H1 (cell line): ENCODE results near the gene ORMDL2. TPM values are rescaled to one million over a fixed set of nuclear protein-coding genes. Genes with fewer than 3 reads are reported as not detected.

Experiments used
- CTCF ChIA-PET: fragments of 300-600 bp; sonication (Branson Sonifier 250); formaldehyde crosslinking; loops from one replicate; lab custom pipeline; 2021; ENCODE audit not compliant: partially characterized antibody; lab: Charles Lee
- POLR2A ChIA-PET: fragments of 300-600 bp; sonication (Branson Sonifier 250); formaldehyde crosslinking; loops from one replicate; lab custom pipeline; 2021; ENCODE audit warnings: inconsistent platforms; ENCODE audit not compliant: partially characterized antibody; lab: Charles Lee
- DNase-seq, 2 experiments: peaks; one replicate each; pipeline versions ENCODE4 v3.0.0 to v3.0.0-alpha.2; 2010 to 2022; ENCODE audit warnings: low spot score in 2 of 2, low read depth in 1 of 2, mixed read lengths in 1 of 2
- FAIRE-seq: peaks from 2 replicates; lab custom pipeline; 2011; peaks lifted over from hg19 to GRCh38; lab: Jason Lieb, UNC
- H2AFZ ChIP-seq: 2 replicates; pipeline ENCODE4 v1.8.1; 2012; ENCODE audit warnings: low read length, inconsistent platforms
- H2AK5ac ChIP-seq: 2 replicates; pipeline ENCODE4 v1.6.1; 2013; ENCODE audit warnings: low read depth, low read length
- H2BK120ac ChIP-seq: replicated peaks from 2 replicates; pipeline ENCODE3; 2013; ENCODE audit warnings: low read depth, low read length, inconsistent platforms
- H2BK12ac ChIP-seq: 2 replicates; pipeline ENCODE4 v1.6.1; 2013; ENCODE audit warnings: low read depth, low read length
- H2BK15ac ChIP-seq: 2 replicates; pipeline ENCODE4 v1.6.1; 2013; ENCODE audit warnings: low read length
- H2BK20ac ChIP-seq: 2 replicates; pipeline ENCODE4 v1.6.1; 2013; ENCODE audit warnings: low read length
- H2BK5ac ChIP-seq: 2 replicates; pipeline ENCODE4 v1.6.1; 2013; ENCODE audit warnings: low read depth, low read length
- H3K14ac ChIP-seq: 2 replicates; pipeline ENCODE4 v1.6.1; 2013; ENCODE audit warnings: inconsistent platforms; ENCODE audit not compliant: insufficient read length
- H3K18ac ChIP-seq: 2 replicates; pipeline ENCODE4 v1.6.1; 2013; ENCODE audit warnings: low read length; ENCODE audit errors: extremely low read depth
- H3K23ac ChIP-seq: 2 replicates; pipeline ENCODE4 v1.6.1; 2013; ENCODE audit warnings: inconsistent platforms; ENCODE audit not compliant: insufficient read length
- H3K23me2 ChIP-seq: 2 replicates; pipeline ENCODE4 v1.6.1; 2013; ENCODE audit warnings: low read depth, low read length
- H3K27ac ChIP-seq: 2 replicates; pipeline ENCODE4 v1.6.1; 2011; ENCODE audit warnings: low read depth, low read length, inconsistent platforms
- H3K27me3 ChIP-seq, 4 experiments: replicated peaks in 1 of 4; 1 replicate in 1 of 4; 2 replicates in 3 of 4; pipeline versions ENCODE4 v1.6.1 to v1.8.1; 2011 to 2013; ENCODE audit warnings: low read length in 3 of 4, mild to moderate bottlenecking in 3 of 4, inconsistent platforms in 2 of 4, mixed read lengths in 2 of 4, moderate library complexity in 1 of 4; ENCODE audit not compliant: control insufficient read depth in 3 of 4, insufficient read depth in 3 of 4; ENCODE audit errors: extremely low read depth in 1 of 4
- H3K36me3 ChIP-seq, 4 experiments: 2 replicates each; pipeline versions ENCODE4 v1.6.1 to v1.8.1; 2011 to 2013; ENCODE audit warnings: mild to moderate bottlenecking in 4 of 4, low read length in 3 of 4, moderate library complexity in 2 of 4, control low read depth in 1 of 4, inconsistent platforms in 1 of 4; ENCODE audit not compliant: insufficient read depth in 4 of 4, control insufficient read depth in 2 of 4
- H3K4ac ChIP-seq: replicated peaks from 2 replicates; pipeline ENCODE3; 2013; ENCODE audit warnings: low read length, low read depth, mixed read lengths, inconsistent platforms; ENCODE audit not compliant: insufficient read length
- H3K4me1 ChIP-seq, 4 experiments: replicated peaks in 1 of 4; 1 replicate in 1 of 4; 2 replicates in 3 of 4; pipeline versions ENCODE4 v1.6.1 to v1.8.1; 2011 to 2013; ENCODE audit warnings: low read length in 3 of 4, inconsistent platforms in 2 of 4, mixed read lengths in 1 of 4; ENCODE audit not compliant: insufficient read depth in 4 of 4, control insufficient read depth in 3 of 4
- H3K4me2 ChIP-seq, 2 experiments: 2 replicates each; pipeline versions ENCODE4 v1.6.1 to v1.8.1; 2011 to 2013; ENCODE audit warnings: low read depth in 2 of 2, low read length in 2 of 2, control low read depth in 1 of 2, inconsistent platforms in 1 of 2, mild to moderate bottlenecking in 1 of 2; ENCODE audit not compliant: insufficient read depth in 1 of 2
- H3K4me3 ChIP-seq, 4 experiments: fragments of 200-600, 300-600 bp in 1 of 4; sonication (generic), shearing (Covaris generic), sonication (Bioruptor Twin) in 1 of 4; 2 replicates each; pipeline versions ENCODE4 v1.5.1 to v1.8.1; 2011 to 2016; ENCODE audit warnings: low read length in 4 of 4, low read depth in 3 of 4, control low read depth in 2 of 4, inconsistent platforms in 2 of 4, mild to moderate bottlenecking in 2 of 4, mixed read lengths in 1 of 4, moderate library complexity in 1 of 4; ENCODE audit not compliant: insufficient read depth in 2 of 4; ENCODE audit errors: extremely low read depth in 1 of 4
- H3K56ac ChIP-seq: replicated peaks from 2 replicates; pipeline ENCODE3; 2013; ENCODE audit warnings: low read depth, mild to moderate bottlenecking, mixed read lengths, low read length, inconsistent platforms; ENCODE audit not compliant: insufficient read length
- H3K79me1 ChIP-seq: 2 replicates; pipeline ENCODE4 v1.6.1; 2013; ENCODE audit warnings: low read depth, low read length, control low read depth
- H3K79me2 ChIP-seq, 2 experiments: 2 replicates each; pipeline versions ENCODE4 v1.6.1 to v1.8.1; 2012 to 2013; ENCODE audit warnings: low read length in 2 of 2, mild to moderate bottlenecking in 2 of 2, inconsistent platforms in 1 of 2; ENCODE audit not compliant: insufficient read depth in 2 of 2, control insufficient read depth in 1 of 2
- H3K9ac ChIP-seq, 4 experiments: replicated peaks in 1 of 4; 1 replicate in 1 of 4; 2 replicates in 3 of 4; pipeline versions ENCODE4 v1.6.1 to v1.8.1; 2011 to 2013; ENCODE audit warnings: low read depth in 3 of 4, low read length in 3 of 4, control low read depth in 2 of 4, mild to moderate bottlenecking in 2 of 4, moderate library complexity in 2 of 4, inconsistent platforms in 1 of 4; ENCODE audit errors: extremely low read depth in 1 of 4
- H3K9me3 ChIP-seq, 2 experiments: 2 replicates each; pipeline versions ENCODE4 v1.6.1 to v1.8.1; 2012 to 2013; ENCODE audit warnings: mild to moderate bottlenecking in 2 of 2, moderate library complexity in 2 of 2, control low read depth in 1 of 2, inconsistent platforms in 1 of 2, low read depth in 1 of 2, low read length in 1 of 2, mixed read lengths in 1 of 2; ENCODE audit not compliant: insufficient read depth in 2 of 2
- H4K20me1 ChIP-seq, 2 experiments: replicated peaks in 1 of 2; 2 replicates each; pipeline versions ENCODE3 to v1.8.1; 2011 to 2013; ENCODE audit warnings: inconsistent platforms in 2 of 2, low read length in 2 of 2, mild to moderate bottlenecking in 1 of 2; ENCODE audit not compliant: insufficient read depth in 2 of 2, control insufficient read depth in 1 of 2
- H4K5ac ChIP-seq: 2 replicates; pipeline ENCODE4 v1.6.1; 2013; ENCODE audit warnings: low read length, low read depth, mixed read lengths, inconsistent platforms; ENCODE audit not compliant: insufficient read length
- H4K8ac ChIP-seq: 2 replicates; pipeline ENCODE4 v1.8.0; 2013; ENCODE audit warnings: mild to moderate bottlenecking, moderate library complexity, low read length, inconsistent platforms; ENCODE audit not compliant: insufficient read depth; ENCODE audit errors: extremely low read depth
- H4K91ac ChIP-seq: replicated peaks from 2 replicates; pipeline ENCODE3; 2013; ENCODE audit warnings: low read length, mixed read lengths, inconsistent platforms; ENCODE audit not compliant: insufficient read length
- CBX5 ChIP-seq: fragments of 300-800, 300-1000 bp; sonication (generic); IDR thresholded peaks from 2 replicates; pipeline ENCODE4 v1.7.1; 2016; ENCODE audit warnings: antibody characterized with exemption, low read length, low read depth
- CTBP2 ChIP-seq: IDR thresholded peaks from 2 replicates; pipeline ENCODE4 v1.7.0; 2011; ENCODE audit warnings: borderline replicate concordance, mild to moderate bottlenecking, moderate library complexity, mixed read lengths, low read length; ENCODE audit not compliant: insufficient read depth, insufficient read length
- HDAC6 ChIP-seq: IDR thresholded peaks from one replicate; pipeline ENCODE4 v1.7.1; 2012; ENCODE audit warnings: low read depth, mild to moderate bottlenecking, inconsistent platforms, low read length, moderate library complexity
- JUN ChIP-seq: IDR thresholded peaks from 2 replicates; pipeline ENCODE4 v1.6.1; 2011; ENCODE audit warnings: low read depth, mild to moderate bottlenecking, improper control_type of control experiment, low read length
- KDM4A ChIP-seq: IDR thresholded peaks from one replicate; pipeline ENCODE4 v1.7.1; 2012; ENCODE audit warnings: low read depth, mild to moderate bottlenecking, moderate library complexity, low read length, inconsistent platforms; ENCODE audit not compliant: severe bottlenecking
- POU5F1 ChIP-seq: IDR thresholded peaks from 2 replicates; pipeline ENCODE4 v1.6.1; 2011; ENCODE audit warnings: low read depth, mild to moderate bottlenecking, low read length, moderate library complexity
- RAD21 ChIP-seq, 2 experiments: IDR thresholded peaks in 1 of 2; conservative IDR thresholded peaks in 1 of 2; 2 replicates each; pipeline ENCODE4 v1.6.1; 2011; ENCODE audit warnings: low read depth in 2 of 2, low read length in 2 of 2, improper control_type of control experiment in 1 of 2, inconsistent platforms in 1 of 2, mild to moderate bottlenecking in 1 of 2, moderate library complexity in 1 of 2
- RFX5 ChIP-seq: IDR thresholded peaks from 2 replicates; pipeline ENCODE4 v1.6.1; 2011; ENCODE audit warnings: low read depth, low read length, improper control_type of control experiment, borderline replicate concordance
- SP4 ChIP-seq: IDR thresholded peaks from 2 replicates; pipeline ENCODE4 v1.6.1; 2012; ENCODE audit warnings: low read length, inconsistent platforms
- WGBS, 2 experiments: shearing (Covaris generic) in 1 of 2; methylation state at CpG; one replicate each; pipeline versions ENCODE4 v1.1.6 to v1.1.7; 2013 to 2015; ENCODE audit warnings: low lambda C conversion rate in 2 of 2, mixed read lengths in 2 of 2, inconsistent platforms in 1 of 2, low coverage in 1 of 2, missing lambda C conversion rate in 1 of 2; ENCODE audit not compliant: insufficient replicate concordance in 2 of 2, insufficient coverage in 1 of 2, insufficient read length in 1 of 2; ENCODE audit errors: extremely low coverage in 1 of 2, missing lambda C conversion rate in 1 of 2; 5-methylcytosine and 5-hydroxymethylcytosine counted together
- polyA plus RNA-seq, 7 experiments: library from polyadenylated mRNA; depleted of rRNA in 3 of 7; stranded (reverse) in 5 of 7; unstranded in 2 of 7; fragments of >200 nt in 5 of 7; fragments of 200-250 nt in 2 of 7; gene quantifications; 1 replicate in 5 of 7; 2 replicates in 1 of 7; 4 replicates in 1 of 7; pipeline versions ENCODE4 v1.2.1 to v1.2.3, GENCODE V29; 2011 to 2013; ENCODE audit warnings: missing spikeins in 2 of 7, mixed read lengths in 2 of 7
- total RNA-seq: library from RNA; stranded (reverse); fragmentation: NEBNext Ultra II Directional; extraction: Animal tissue kit (Norgen Biotek cat#: 25700); gene quantifications from 2 replicates; pipeline ENCODE4 v1.2.1, GENCODE V29; 2021
- TF ChIP-seq, protein P1 (sequence below), 3 experiments: IDR thresholded peaks; 1 replicate in 2 of 3; 2 replicates in 1 of 3; pipeline versions ENCODE4 v1.5.1 to v1.6.1; 2011; ENCODE audit warnings: low read length in 3 of 3, mild to moderate bottlenecking in 3 of 3, inconsistent platforms in 2 of 3, low read depth in 1 of 3, moderate library complexity in 1 of 3; ENCODE audit not compliant: insufficient read depth in 1 of 3; ENCODE audit errors: control extremely low read depth in 1 of 3

ORMDL2 gene
- total and polyA plus RNA-seq, 2 of the 8 experiments (the other 6 are each of a cell fraction or from before 2014, with no cell fraction given), result 39.0 to 65.6 TPM

DNA sequence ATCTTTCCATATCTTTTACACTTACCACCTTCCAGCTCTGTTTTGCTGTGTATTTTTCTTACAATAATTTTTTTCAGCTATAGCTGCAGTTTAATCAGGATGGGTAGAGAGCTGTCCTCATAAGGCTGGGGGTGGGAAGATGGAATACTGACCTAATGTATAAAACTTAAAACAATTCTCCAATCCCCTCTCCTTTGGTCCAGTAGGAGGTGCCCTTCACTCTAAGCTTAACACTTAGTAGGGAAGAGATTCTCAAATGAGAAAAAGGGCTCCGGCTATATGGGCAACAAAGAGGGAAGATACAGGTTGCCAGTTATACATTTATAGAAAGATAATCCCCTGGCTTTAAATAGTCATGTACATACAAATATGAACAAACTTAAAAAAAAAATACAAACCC is 2.8 kb downstream of the ORMDL2 start:
- H4K91ac ChIP-seq, result no peak overlapping the region
- CTCF ChIA-PET, result interaction anchor here (0.6 to 18.0 kb wide), 23 partner anchors 10 to 164 kb away, joined by 3 to 224 read pairs (median 5); partner anchors contain the start of genes BLOC1S1, DGKA, DNAJC14 and GDF11
- H2BK12ac ChIP-seq, result no peak overlapping the region
- H3K18ac ChIP-seq, result no peak overlapping the region
- no peak overlapping the region for H2BK15ac ChIP-seq
- H3K4ac ChIP-seq, result no peak overlapping the region
- POLR2A ChIA-PET, result interaction anchor here (0.6 to 12.7 kb wide), 7 partner anchors 11 to 296 kb away, joined by 3 to 133 read pairs (median 11); partner anchors contain the start of genes DNAJC14, MMP19, PYM1 and RPL41
- peaks cover 11 to 40% of the 10 kb centered on the region in 2 experiments for H3K79me2 ChIP-seq
- no peak overlapping the region for H3K14ac ChIP-seq
- DNase-seq (no peak), FAIRE-seq (no peak)
- no peak overlapping the region for H2AFZ ChIP-seq
- H3K23me2 ChIP-seq, result no peaks in the 10 kb centered on the region; the same call in 1 of the 2 replicates
- no peak overlapping the region for H2BK20ac ChIP-seq
- H3K4me2 ChIP-seq, result no peak overlapping the region
- no peak overlapping the region for H2BK120ac ChIP-seq
- no peak overlapping the region for H3K27ac ChIP-seq
- no peak overlapping the region for H2BK5ac ChIP-seq
- peaks cover 7 to 15% of the 10 kb centered on the region in 2 experiments for H4K20me1 ChIP-seq
- whole genome bisulfite sequencing, 2 experiments, result 100% methylated on average over 1 of the region's 1 CpG; no CpG with 5 or more reads in 1 of the 2 experiments
- H3K27me3 ChIP-seq, result no peaks in the 10 kb centered on the region
- peaks cover 8 to 43% (median 33%) of the 10 kb centered on the region in 4 experiments for H3K36me3 ChIP-seq
- no peak overlapping the region for H4K5ac ChIP-seq
- H3K79me1 ChIP-seq, result peaks cover 4% of the 10 kb centered on the region; the same call in 1 of the 2 replicates
- H4K8ac ChIP-seq, result no peak overlapping the region
- peaks cover 3 to 5% (median 4%) of the 10 kb centered on the region in 4 experiments; a peak in 6 of 7 replicates for H3K4me1 ChIP-seq
- H3K56ac ChIP-seq, result no peak overlapping the region
- no peaks in the 10 kb centered on the region; a peak in 1 of 4 replicates for H3K9me3 ChIP-seq
- no peak overlapping the region for H3K4me3 ChIP-seq
- no peak overlapping the region for H2AK5ac ChIP-seq
- H3K23ac ChIP-seq, result no peak overlapping the region
- no peak overlapping the region for H3K9ac ChIP-seq
- TF ChIP-seq JUN (no peak), RFX5 (no peak), CBX5 (no peak), SP4 (no peak), KDM4A (no peak), POU5F1 (no peak), RAD21 (IDR thresholded peaks at IDR 0.05 in 1 of 2, conservative IDR thresholded peaks at IDR 0.05 in 1 of 2; ENCODE audit: low read depth in 2 of 2, low read length in 2 of 2) (peak; percentile 33 to 46; a peak in 3 of 4 replicates), CTBP2 (no peak), HDAC6 (no peak)
- TF ChIP-seq, protein P1, sequence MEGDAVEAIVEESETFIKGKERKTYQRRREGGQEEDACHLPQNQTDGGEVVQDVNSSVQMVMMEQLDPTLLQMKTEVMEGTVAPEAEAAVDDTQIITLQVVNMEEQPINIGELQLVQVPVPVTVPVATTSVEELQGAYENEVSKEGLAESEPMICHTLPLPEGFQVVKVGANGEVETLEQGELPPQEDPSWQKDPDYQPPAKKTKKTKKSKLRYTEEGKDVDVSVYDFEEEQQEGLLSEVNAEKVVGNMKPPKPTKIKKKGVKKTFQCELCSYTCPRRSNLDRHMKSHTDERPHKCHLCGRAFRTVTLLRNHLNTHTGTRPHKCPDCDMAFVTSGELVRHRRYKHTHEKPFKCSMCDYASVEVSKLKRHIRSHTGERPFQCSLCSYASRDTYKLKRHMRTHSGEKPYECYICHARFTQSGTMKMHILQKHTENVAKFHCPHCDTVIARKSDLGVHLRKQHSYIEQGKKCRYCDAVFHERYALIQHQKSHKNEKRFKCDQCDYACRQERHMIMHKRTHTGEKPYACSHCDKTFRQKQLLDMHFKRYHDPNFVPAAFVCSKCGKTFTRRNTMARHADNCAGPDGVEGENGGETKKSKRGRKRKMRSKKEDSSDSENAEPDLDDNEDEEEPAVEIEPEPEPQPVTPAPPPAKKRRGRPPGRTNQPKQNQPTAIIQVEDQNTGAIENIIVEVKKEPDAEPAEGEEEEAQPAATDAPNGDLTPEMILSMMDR (IDR thresholded peaks at IDR 0.05; ENCODE audit: control extremely low read depth in 1 of 3, insufficient read depth in 1 of 3, low read depth in 1 of 3, low read length in 3 of 3), result peak in 2 of 3 experiments; percentile 25 to 37; a peak in 2 of 4 replicates
